Measurements from ENCODE around the gene RRP7A. TPM values are rescaled to one million over a fixed set of nuclear protein-coding genes. Genes with fewer than 3 reads are reported as not detected.

The RRP7A gene, protein sequence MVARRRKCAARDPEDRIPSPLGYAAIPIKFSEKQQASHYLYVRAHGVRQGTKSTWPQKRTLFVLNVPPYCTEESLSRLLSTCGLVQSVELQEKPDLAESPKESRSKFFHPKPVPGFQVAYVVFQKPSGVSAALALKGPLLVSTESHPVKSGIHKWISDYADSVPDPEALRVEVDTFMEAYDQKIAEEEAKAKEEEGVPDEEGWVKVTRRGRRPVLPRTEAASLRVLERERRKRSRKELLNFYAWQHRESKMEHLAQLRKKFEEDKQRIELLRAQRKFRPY
- total RNA-seq (2022; extraction: Qiagen RNA extraction): 45.0 to 59.0 TPM (median 54.4 TPM) in 5 replicates

GRCh38 chr22:42519525-42520401, at the start of gene RRP7A:
Gene RRP7A, minus strand, starts transcription at chr22:42519796. Its CDS starts 10 bp downstream, at chr22:42519786.

GRCh38 chr22:42553475-42554361, 34.1 kb upstream of the RRP7A start, which contains the start of gene SERHL2:
Gene SERHL2, plus strand, starts transcription at chr22:42553956. Its CDS starts 65 bp downstream, at chr22:42554021.

Other genes with a start within 250 kb of the RRP7A start
- gene TCF20, start 249.1 kb downstream of the RRP7A start, total RNA-seq (2022; extraction: Qiagen RNA extraction): 11.6 to 15.2 TPM (median 13.5 TPM) in 5 replicates
- 0.01 TPM in 2 of 5 replicates, not detected in the others for gene NFAM1, start 87.4 kb downstream of the RRP7A start, total RNA-seq (2022; extraction: Qiagen RNA extraction)
- 0.12 to 0.37 TPM (median 0.25 TPM) in 5 replicates for gene SERHL2, start 34.2 kb upstream of the RRP7A start, total RNA-seq (2022; extraction: Qiagen RNA extraction)
- gene POLDIP3, start 95.1 kb upstream of the RRP7A start, total RNA-seq (2022; extraction: Qiagen RNA extraction): 39.1 to 41.3 TPM (median 40.1 TPM) in 5 replicates
- gene ATP5MGL, start 120.8 kb upstream of the RRP7A start, total RNA-seq (2022; extraction: Qiagen RNA extraction): not detected in 5 replicates
- 86.9 to 120 TPM (median 116 TPM) in 5 replicates for gene CYB5R3, start 129.6 kb upstream of the RRP7A start, total RNA-seq (2022; extraction: Qiagen RNA extraction)
- gene A4GALT, start 201.1 kb upstream of the RRP7A start, total RNA-seq (2022; extraction: Qiagen RNA extraction): 13.4 to 19.4 TPM (median 17.6 TPM) in 5 replicates